HG03175 (cell line): ENCODE results near the gene PGGHG.
A peak's percentile ranks its signal among the peaks of the same experiment; 100 is the strongest.

Experiments
- ATAC-seq: cut with Tn5 transposase; IDR thresholded peaks from one replicate; pipeline ENCODE4 v1.9.1; 2021; ENCODE audit warnings: mild to moderate bottlenecking, moderate library complexity; ENCODE audit not compliant: unreplicated experiment

Gene PGGHG

GRCh38 chr11:268716-269145 lies 20.2 kb upstream of the PGGHG start:
- ATAC-seq, result peak; percentile 54

- ATAC-seq, result peak; percentile 64
Observed at GRCh38 chr11:269146-269890, 19.6 kb upstream of the PGGHG start.

GRCh38 chr11:270451-271318 lies 18.2 kb upstream of the PGGHG start:
- no peak for ATAC-seq

- no peak for ATAC-seq
Observed at GRCh38 chr11:271319-271715, 17.6 kb upstream of the PGGHG start.

GRCh38 chr11:272195-272930 lies 16.6 kb upstream of the PGGHG start:
- no peak for ATAC-seq

DNA sequence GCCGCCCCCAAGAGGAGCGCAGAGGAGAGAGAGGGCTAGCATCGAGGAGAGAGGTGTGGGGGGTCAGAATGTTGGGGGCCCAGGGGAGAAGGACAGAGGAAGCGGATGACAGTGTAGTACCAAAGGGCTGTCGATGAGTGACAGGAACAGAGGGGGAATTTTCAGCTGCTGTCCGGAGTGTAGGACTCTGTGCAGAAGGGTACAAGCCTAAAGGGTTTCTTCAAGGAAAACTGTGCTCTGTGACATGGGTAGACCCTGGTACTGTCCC lies 16.1 kb upstream of the PGGHG start:
- no peak for ATAC-seq

GRCh38 chr11:276219-276618 lies 12.7 kb upstream of the PGGHG start:
- ATAC-seq, result no peak

DNA sequence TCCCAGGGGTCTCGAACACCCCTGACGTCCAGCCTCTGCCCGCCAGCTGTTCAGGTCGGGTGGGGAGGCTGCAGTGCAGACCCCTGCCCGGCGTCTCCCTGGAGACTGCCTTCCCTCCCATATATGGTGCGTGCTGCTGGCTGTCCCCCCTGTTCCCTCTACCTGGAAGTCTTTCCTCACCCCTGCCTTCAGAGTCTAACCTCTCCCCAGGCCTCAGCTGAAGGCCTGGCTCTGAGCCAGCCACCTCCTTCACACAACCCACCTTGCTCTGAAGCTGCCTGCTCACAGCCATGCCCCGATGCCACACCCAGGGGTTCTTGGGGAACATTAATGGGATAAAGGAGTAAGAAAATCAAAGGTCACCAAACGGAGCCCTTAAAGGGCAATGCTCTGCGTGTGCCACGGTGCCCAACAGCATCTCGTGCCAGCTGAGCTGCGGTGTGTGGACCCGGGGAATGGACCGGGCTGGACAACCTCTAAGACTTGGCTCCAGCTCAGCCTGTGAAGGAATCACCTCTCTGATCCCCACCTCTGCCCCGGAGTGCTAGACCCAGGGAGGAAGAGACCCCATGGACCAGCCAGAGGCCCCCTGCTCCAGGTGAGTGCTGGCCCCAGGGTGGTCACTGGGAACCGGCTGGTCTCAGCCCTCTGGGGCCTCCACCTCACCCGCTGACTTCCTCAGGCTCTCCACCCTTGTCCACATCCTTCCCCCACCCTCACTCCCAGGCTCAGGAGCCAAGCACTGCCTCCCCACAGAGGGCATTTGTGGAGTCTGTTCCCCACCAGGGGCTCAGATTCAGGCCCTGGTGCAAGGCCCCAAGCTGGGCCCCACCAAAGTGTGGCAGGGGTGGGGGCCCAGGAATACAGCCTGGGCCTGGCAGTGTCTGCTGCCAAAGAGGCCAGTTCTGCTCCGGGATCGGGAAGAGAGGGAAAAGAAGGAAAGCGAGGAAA lies 10.7 kb upstream of the PGGHG start, which contains the start of gene NLRP6:
NLRP6 (plus strand) TSS at position 407 of the 951 bp plus-strand sequence; CDS start at position 570, 163 bp downstream.
- no peak for ATAC-seq

GRCh38 chr11:279040-279965 lies 9.6 kb upstream of the PGGHG start:
- no peak for ATAC-seq

- no peak for ATAC-seq
Observed at GRCh38 chr11:279966-280705, 8.8 kb upstream of the PGGHG start.

DNA sequence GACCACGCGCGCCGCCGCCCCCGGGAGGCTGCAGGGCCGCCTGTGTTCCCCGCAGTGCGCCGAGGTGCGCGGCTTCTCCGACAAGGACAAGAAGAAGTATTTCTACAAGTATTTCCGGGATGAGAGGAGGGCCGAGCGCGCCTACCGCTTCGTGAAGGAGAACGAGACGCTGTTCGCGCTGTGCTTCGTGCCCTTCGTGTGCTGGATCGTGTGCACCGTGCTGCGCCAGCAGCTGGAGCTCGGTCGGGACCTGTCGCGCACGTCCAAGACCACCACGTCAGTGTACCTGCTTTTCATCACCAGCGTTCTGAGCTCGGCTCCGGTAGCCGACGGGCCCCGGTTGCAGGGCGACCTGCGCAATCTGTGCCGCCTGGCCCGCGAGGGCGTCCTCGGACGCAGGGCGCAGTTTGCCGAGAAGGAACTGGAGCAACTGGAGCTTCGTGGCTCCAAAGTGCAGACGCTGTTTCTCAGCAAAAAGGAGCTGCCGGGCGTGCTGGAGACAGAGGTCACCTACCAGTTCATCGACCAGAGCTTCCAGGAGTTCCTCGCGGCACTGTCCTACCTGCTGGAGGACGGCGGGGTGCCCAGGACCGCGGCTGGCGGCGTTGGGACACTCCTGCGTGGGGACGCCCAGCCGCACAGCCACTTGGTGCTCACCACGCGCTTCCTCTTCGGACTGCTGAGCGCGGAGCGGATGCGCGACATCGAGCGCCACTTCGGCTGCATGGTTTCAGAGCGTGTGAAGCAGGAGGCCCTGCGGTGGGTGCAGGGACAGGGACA lies 8.0 kb upstream of the PGGHG start:
- no peak for ATAC-seq

GRCh38 chr11:281486-282161 lies 7.3 kb upstream of the PGGHG start:
- ATAC-seq, result no peak

- no peak for ATAC-seq
Observed at GRCh38 chr11:282171-282570, 6.8 kb upstream of the PGGHG start.

DNA sequence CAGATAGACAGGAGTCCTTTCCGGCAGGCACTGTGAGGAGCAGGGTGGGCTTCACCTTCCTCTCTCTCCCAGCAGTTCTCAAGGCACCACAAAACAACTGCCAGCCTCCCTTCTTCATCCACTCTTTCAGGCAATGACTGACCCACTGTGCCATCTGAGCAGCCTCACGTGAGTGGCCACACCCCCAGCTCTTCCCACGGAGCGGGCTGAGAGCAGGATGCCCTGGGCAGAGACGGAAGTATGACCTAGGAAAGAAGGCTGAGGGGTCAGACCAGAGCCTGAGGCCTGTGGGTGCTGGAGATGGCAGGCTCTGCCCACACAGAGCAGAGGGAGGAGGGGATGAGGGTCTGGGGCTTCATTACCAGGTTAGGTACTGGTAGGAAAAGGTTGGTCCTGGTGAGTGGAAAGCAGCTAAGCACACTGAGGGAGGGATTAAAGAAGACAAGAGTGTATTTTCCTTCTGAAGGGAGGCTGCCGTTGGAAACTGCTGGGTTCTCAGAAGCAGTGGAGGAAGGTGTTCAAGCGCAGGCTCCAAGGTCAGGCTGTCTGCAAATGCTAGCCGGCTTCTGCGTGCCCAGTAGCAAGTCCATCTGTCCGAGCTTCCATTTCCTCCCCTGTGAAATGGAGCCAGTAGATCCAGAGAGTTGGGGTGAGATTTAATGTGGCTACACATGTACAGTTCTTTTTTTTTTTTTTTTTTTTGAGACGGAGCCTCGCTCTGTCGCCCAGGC lies 6.1 kb upstream of the PGGHG start:
- no peak for ATAC-seq

DNA sequence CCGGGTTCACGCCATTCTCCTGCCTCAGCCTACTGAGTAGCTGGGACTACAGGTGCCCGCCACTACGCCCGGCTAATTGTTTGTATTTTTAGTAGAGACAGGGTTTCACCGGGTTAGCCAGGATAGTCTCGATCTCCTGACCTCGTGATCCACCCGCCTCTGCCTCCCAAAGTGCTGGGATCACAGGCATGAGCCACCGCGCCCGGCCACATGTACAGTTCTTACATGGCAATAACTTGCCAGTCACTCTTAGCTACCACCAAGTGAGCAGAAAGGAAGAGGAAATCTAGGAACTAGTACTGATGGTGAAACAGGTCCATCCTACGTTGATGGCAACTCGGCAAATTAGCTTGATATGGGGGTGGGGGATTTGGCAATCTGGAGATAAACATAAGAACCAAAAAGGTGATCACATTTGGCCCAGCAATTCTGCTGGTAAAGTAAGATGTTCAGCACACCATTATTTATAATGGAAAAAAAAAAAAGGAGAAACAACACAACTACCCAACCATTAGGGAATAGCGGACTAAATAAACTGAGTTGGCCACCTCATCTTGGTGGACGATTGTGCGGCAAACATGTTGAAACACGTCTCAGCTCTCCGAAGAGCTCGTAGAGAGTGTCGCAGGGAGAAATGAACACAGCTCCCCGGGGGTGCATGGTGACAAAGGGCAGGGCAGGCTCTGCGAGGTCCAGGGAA lies 5.4 kb upstream of the PGGHG start:
- ATAC-seq, result no peak
